Thyroid gland (tissue), 4 donors: ENCODE measurements around the gene REV3L. TPM values are rescaled to one million over a fixed set of nuclear protein-coding genes. Genes with fewer than 3 reads are reported as not detected.

ENCODE experiments used
- DNase-seq, 2 donors: peaks; one replicate each; pipeline ENCODE4 v3.0.0-alpha.2; 2019
- H3K27ac ChIP-seq, 3 donors: fragments of 200-600 bp; sonication (generic); 1 replicate in 2 of 3; 2 replicates in 1 of 3; pipeline ENCODE4 v1.5.1; 2016 to 2019; ENCODE audit warnings: mild to moderate bottlenecking in 1 of 3, moderate library complexity in 1 of 3
- H3K27me3 ChIP-seq: fragments of 200-600 bp; sonication (generic); one replicate; pipeline ENCODE4 v1.5.1; 2019
- H3K36me3 ChIP-seq, 2 donors: fragments of 200-600 bp; sonication (generic); one replicate each; pipeline ENCODE4 v1.5.1; 2016 to 2019
- H3K4me1 ChIP-seq, 2 donors: fragments of 200-600 bp; sonication (generic); one replicate each; pipeline ENCODE4 v1.5.1; 2017 to 2019
- H3K4me3 ChIP-seq, 3 donors: fragments of 200-600 bp; sonication (generic); replicated peaks in 1 of 3; 1 replicate in 2 of 3; 2 replicates in 1 of 3; pipeline ENCODE4 v1.5.1; 2016; ENCODE audit warnings: mild to moderate bottlenecking in 1 of 3
- H3K9me3 ChIP-seq: fragments of 200-600 bp; sonication (generic); one replicate; pipeline ENCODE4 v1.5.1; 2017
- CTCF ChIP-seq, 6 experiments: fragments of 200-600 bp in 3 of 6; fragments of 450-650 bp in 3 of 6; sonication (generic) in 3 of 6; IDR thresholded peaks; one replicate each; pipeline ENCODE4 v1.5.1; 2016 to 2019; ENCODE audit warnings: antibody characterized with exemption in 6 of 6, mild to moderate bottlenecking in 2 of 6, inconsistent platforms in 1 of 6, moderate library complexity in 1 of 6
- POLR2A ChIP-seq, 2 donors: fragments of 450-650 bp; IDR thresholded peaks; one replicate each; pipeline ENCODE4 v1.6.1; 2017; ENCODE audit warnings: antibody characterized with exemption in 2 of 2, mild to moderate bottlenecking in 2 of 2, moderate library complexity in 1 of 2
- WGBS, 2 donors: methylation state at CpG; one replicate each; pipeline ENCODE4 v1.1.5; 2017; 5-methylcytosine and 5-hydroxymethylcytosine counted together
- intact Hi-C: fragments of 100-400 bp; cut with DNase I; formaldehyde crosslinking; loops from one replicate; pipeline ENCODE4 v1.15.1; 2023
- total RNA-seq, 4 donors: library from RNA; depleted of rRNA; stranded (reverse); fragments of >200 nt; gene quantifications; one replicate each; pipeline ENCODE4 v1.2.3, GENCODE V29; 2016

REV3L gene
- total RNA-seq, 4 donors from 2014 or later: 38.2 to 73.5 (median 60.0) TPM

- H3K4me1 ChIP-seq: peaks cover 0 to 9% of the 10 kb centered on the region in 2 donors
- H3K27ac ChIP-seq: no peak overlapping the region
- no peak overlapping the region for H3K4me3 ChIP-seq
- no peak for TF ChIP-seq CTCF (IDR thresholded peaks at IDR 0.05)
- TF ChIP-seq POLR2A (IDR thresholded peaks at IDR 0.05): no peak
- intact Hi-C loops: no loop called here
- WGBS, 2 donors: 72 to 82% methylated on average over 4 of the region's 4 CpGs
- no peaks in the 10 kb centered on the region for H3K36me3 ChIP-seq
- no peak for DNase-seq
- no peaks in the 10 kb centered on the region for H3K9me3 ChIP-seq
- no peaks in the 10 kb centered on the region for H3K27me3 ChIP-seq
Observed at GRCh38 chr6:111439171-111439570, 43.8 kb downstream of the REV3L start.

- DNase-seq: no peak
- WGBS, 2 donors: 92 to 95% methylated on average over 2 of the region's 2 CpGs
- H3K9me3 ChIP-seq: no peaks in the 10 kb centered on the region
- no peak overlapping the region for H3K27ac ChIP-seq
- no peaks in the 10 kb centered on the region for H3K27me3 ChIP-seq
- no peak overlapping the region for H3K4me3 ChIP-seq
- no peaks in the 10 kb centered on the region for H3K36me3 ChIP-seq
- H3K4me1 ChIP-seq: peaks cover 0 to 9% of the 10 kb centered on the region in 2 donors
- intact Hi-C loops: no loop called here
- TF ChIP-seq POLR2A (IDR thresholded peaks at IDR 0.05) (no peak), CTCF (IDR thresholded peaks at IDR 0.05) (no peak)
Observed at GRCh38 chr6:111437573-111437972, 45.4 kb downstream of the REV3L start.

- no peak overlapping the region for H3K27ac ChIP-seq
- intact Hi-C loops: no loop called here
- DNase-seq: no peak
- no peaks in the 10 kb centered on the region for H3K27me3 ChIP-seq
- H3K9me3 ChIP-seq: no peaks in the 10 kb centered on the region
- no peak for TF ChIP-seq POLR2A (IDR thresholded peaks at IDR 0.05)
- WGBS, 2 donors: 99 to 100% methylated on average over 1 of the region's 1 CpG
- H3K36me3 ChIP-seq: no peaks in the 10 kb centered on the region
- H3K4me1 ChIP-seq: peaks cover 0 to 3% of the 10 kb centered on the region in 2 donors
- no peak overlapping the region for H3K4me3 ChIP-seq
Observed at GRCh38 chr6:111432511-111432910, 50.5 kb downstream of the REV3L start.

- peaks cover 0 to 5% of the 10 kb centered on the region in 2 donors for H3K4me1 ChIP-seq
- no peak overlapping the region for H3K4me3 ChIP-seq
- 90 to 91% methylated on average over 11 of the region's 11 CpGs for WGBS, 2 donors
- intact Hi-C loops: no loop called here
- H3K9me3 ChIP-seq: no peaks in the 10 kb centered on the region
- no peak for TF ChIP-seq CTCF (IDR thresholded peaks at IDR 0.05)
- TF ChIP-seq POLR2A (IDR thresholded peaks at IDR 0.05): no peak
- DNase-seq: no peak
- H3K27me3 ChIP-seq: no peaks in the 10 kb centered on the region
- H3K36me3 ChIP-seq: no peaks in the 10 kb centered on the region
- no peak overlapping the region for H3K27ac ChIP-seq
Observed at GRCh38 chr6:111430605-111431376, 52.2 kb downstream of the REV3L start.

GRCh38 chr6:111429571-111429970, 53.4 kb downstream of the REV3L start:
- no peaks in the 10 kb centered on the region for H3K36me3 ChIP-seq
- H3K4me3 ChIP-seq: no peak overlapping the region
- H3K4me1 ChIP-seq: peaks cover 3 to 8% of the 10 kb centered on the region in 2 donors
- DNase-seq: no peak
- no peaks in the 10 kb centered on the region for H3K9me3 ChIP-seq
- H3K27ac ChIP-seq: no peak overlapping the region
- intact Hi-C loops: no loop called here
- no peak for TF ChIP-seq CTCF (IDR thresholded peaks at IDR 0.05)
- no peak for TF ChIP-seq POLR2A (IDR thresholded peaks at IDR 0.05)
- 95 to 96% methylated on average over 19 of the region's 19 CpGs for WGBS, 2 donors
- no peaks in the 10 kb centered on the region for H3K27me3 ChIP-seq
